Stimulated activated CD4-positive, alpha-beta T cell treated with anti-CD3 and anti-CD28 coated beads, Interleukin-1b, Interleukin-23, amount 100 ng/mL, for 24 hours (primary cell): ENCODE results near the gene TSKU.

Experiments used
- DNase-seq, 4 experiments: peaks; one replicate each; pipeline ENCODE4 v3.0.0-alpha.2; 2020; ENCODE audit warnings: low read depth in 4 of 4, low spot score in 1 of 4

The TSKU gene

DNA sequence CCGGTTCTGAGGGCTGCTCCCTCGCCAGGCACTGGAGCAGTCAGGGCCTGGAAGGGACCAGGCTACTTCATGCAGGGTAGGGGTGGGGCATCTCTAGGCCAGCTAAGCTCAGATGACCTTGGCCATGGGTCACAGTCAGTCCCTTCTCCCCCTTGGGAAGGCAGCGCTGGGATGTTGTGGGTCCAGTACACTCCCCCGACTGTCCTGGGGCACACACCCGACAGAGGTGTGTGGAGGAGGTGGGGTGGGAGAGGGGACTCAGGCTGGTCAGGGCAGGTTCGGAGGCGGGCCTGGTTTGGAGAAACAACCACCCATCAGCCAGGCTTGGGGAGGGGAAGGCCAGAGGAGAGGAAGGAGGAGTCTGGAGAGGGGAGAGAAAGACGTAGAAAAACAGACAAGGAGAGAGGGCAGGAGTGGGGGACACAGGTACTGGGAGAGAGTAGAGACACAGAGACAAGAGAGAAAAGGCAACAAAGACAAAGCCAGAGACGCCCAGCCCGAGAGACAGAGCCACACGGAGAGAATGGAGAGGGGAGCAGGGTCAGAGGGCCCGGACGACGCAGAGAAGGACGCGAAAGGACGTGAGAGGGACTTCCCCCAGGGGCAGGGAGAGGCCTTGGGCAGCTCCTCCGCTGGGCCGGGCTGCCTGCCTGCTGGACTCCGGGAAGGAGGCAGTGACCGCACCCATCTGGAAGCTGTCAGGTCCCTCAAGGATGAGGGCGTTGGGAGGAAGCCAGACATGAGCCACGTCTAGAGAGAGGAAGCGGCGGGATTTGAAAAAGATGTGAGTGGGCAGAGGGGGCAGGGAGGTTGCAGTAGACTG, 30.6 kb upstream of the TSKU start:
- DNase-seq = no peak

DNA sequence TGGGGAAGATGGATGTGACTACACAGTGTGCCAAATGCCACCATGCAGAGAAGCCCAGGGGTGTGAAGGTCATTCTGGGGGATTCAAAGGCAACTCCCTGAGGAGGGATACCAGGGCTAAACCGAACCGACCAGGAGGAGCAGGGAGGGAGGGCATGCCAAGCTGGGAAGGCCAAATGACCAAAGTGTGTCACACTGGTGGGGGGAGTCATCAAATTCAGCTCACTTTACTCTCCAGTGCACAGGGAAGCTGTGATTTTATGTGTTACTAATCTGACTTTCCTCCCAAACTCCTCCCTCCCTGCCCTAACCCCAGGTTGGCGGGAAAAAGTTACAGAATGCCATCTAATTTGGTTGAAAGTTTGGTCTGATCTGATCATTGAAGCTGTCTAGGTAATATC, 29.7 kb upstream of the TSKU start:
- no peak for DNase-seq

DNA sequence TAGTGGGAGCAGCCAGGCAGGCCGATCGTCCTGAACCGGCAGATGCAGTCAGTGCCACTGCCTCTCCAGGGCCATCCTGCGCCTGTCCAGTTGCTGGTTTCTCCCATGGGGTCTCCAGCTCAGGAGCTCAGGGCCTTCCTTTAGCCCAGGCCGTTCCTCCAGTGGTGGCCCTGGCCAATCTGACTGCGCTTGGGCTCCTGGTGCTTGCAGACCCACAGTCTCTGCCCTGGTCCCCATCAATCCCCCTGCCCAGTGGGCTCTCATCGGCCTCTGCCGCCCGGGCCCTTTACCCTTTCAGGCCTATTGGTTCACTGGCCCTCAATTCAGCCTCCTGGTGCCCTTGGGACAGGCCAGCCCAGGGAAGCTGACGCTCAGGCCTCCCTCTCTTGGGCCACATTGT, 29.2 kb upstream of the TSKU start:
- DNase-seq = no peak

DNA sequence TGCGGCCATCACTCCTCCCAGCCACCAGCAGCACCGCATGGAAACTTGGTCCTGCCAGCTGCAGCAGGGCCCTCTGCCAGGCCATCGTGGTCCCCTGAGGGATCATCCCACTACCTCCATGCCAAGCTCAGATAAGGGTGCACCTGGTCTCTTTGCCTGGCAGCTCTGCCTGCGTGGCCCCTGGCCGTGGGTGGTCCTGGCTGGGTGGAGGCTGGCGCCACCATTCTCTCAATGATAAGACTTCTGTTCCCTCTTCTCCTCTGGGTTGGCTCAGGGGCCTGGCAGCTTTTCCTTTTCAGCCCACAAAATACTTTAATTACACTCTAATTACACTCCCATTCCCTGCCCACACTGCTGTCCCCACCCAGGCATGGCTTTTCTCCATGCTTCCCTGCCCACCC, 26.8 kb upstream of the TSKU start:
- no peak for DNase-seq

DNA sequence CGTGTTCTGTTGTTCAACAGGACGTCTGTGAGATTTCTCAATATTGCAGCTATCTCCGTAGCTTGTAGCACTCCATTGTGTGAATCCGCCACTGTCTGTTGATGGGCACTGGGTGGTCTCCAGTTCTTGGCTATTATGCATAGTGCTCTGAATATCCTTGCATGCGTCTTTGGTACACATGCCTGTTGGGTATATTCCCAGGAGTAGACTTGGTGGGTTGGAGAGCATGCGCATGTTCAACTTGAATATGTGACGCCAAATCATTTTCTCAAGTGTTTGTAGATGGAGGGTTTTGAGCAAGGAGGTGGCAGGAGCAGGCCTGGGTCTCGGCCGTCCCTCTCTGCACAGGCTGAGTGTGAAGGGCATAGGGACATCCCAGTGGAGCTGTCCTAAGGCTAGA, 24.8 kb upstream of the TSKU start:
- DNase-seq = no peak

DNA sequence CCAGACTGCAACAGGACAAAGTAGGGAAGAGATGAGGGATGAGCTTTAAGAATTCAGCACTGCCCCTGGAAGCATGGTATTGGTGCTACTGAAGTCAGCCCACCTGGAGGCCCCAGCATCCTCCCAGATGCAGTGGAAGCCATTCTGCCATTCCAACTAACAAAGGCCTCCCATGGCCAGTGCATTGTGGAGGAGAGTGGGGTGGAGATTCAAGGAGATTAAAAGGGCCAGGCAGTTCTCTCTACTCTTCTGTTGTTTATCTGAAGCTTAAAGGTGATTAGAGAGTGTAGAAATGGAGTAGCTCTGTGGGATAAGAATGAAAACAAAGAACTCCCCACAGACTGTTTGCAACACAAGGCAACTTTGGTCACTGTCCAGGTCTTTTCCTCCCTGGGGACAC, 24.1 kb upstream of the TSKU start:
- no peak for DNase-seq

DNA sequence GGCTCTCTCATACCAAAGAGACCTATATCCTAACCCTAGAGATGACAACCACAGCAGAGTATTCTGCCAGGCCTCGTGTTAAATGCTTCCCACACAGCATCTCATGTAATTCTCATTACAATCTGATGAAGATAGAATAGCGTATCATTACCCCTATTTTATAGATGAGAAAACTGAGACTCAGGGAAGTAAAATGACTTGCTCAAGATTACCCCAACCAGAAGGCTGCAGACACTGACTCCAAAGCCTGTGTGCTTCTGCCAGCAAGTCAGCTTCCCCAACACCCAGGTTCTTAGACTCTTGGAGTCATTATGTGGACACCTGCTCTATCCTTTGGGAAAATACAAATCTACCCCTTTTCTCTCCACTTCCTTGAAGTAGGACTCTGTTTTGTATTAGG, 23.6 kb upstream of the TSKU start:
- no peak for DNase-seq

DNA sequence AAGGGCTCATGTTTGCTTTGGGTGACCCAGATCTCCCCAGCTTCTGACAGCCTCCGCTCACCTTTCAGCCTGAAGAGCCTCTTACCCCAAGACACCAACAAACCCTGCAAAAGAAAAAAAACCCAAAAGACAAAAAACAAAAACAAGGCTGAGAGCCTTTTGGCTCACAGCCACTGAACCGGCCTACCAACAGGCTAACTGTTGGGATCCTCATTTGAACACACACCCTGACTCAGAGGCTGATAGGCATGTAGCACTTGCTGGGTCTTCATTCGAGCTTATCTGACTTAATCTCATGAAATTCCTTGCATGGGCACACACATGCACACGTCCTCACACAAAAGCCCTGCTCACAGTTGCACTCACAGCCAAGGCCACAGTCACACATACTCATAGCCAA, 22.9 kb upstream of the TSKU start:
- no peak for DNase-seq

DNA sequence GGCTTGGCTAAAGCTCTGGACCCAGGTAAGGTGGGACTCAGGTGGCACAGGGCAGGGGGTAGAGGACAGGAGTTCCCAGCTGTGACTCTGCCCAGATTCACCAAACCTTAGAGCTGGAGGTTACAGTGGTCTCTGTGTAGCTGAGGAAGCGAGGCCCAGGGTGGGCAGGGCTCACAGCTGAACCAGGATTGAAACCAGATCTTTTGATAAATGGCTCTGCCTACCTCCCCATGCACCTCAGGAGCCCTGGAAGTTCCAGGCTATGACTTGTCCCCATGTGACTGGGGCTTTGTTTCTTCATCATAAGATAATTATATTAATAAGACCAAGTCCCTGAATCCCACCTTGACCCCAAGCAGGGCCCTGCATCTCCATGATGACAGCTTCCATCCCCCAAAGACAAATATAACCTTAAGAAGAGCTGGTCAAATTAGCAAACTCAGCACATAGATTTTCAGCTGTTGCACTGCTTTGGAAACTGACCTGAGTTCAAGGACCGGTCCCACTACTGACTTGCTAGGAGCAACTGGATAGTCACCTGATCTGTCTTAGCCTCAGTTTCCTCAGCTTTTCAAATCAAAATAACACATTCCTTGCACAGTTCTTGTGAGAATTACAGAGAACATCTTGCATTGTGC, 21.3 kb upstream of the TSKU start:
- DNase-seq = no peak

DNA sequence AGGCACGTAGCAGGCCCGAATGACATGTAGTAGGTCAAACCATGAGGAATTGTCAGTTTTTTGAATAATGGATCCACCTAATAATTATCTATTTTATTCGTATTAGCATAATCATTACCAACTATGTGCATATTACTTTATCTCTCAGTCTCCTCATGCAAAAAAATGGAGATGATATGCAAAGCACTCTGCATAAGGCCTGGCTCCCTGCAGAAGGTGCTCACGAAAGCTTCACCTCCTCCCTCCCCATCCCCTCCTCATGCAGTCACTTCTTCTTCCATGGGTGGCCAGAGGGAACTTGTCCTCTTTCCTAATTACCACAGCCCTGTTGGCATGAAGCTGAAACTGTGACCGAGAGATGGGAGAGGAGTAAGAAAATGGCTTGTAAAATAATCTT, 20.8 kb upstream of the TSKU start:
- DNase-seq = no peak

DNA sequence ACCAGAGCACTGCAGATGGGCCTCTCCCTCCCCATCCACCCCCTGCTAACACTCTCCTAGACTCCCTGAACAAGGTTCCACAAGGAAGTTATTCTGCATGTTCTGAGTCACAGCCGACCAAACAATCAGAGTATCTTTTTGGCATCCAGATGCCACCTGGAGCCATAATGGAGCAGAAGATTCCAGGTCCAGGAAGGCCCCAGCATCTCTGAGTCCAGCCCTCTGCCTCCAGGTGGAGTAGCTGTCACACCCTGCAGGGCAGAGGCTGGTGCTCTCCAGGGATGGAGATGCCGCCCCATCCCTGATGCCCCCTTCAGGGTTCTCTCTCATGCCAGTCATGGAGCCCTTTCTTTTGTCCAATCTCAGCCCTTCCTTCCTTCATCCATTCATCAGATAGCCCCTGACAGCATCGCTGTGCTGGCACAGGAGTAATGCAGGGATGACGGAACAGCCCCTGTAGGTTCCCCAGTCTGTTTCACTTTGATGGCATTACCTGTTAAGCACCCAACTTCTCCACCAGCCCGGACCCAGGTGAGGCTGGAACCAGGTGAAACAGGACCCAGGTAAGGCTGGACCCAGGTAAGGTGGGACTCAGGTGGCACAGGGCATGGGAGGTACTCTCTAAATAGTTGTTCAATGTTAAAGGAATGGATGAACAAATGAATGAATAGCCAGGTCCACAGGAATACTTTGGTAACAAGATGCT, 20.1 kb upstream of the TSKU start:
- no peak for DNase-seq

DNA sequence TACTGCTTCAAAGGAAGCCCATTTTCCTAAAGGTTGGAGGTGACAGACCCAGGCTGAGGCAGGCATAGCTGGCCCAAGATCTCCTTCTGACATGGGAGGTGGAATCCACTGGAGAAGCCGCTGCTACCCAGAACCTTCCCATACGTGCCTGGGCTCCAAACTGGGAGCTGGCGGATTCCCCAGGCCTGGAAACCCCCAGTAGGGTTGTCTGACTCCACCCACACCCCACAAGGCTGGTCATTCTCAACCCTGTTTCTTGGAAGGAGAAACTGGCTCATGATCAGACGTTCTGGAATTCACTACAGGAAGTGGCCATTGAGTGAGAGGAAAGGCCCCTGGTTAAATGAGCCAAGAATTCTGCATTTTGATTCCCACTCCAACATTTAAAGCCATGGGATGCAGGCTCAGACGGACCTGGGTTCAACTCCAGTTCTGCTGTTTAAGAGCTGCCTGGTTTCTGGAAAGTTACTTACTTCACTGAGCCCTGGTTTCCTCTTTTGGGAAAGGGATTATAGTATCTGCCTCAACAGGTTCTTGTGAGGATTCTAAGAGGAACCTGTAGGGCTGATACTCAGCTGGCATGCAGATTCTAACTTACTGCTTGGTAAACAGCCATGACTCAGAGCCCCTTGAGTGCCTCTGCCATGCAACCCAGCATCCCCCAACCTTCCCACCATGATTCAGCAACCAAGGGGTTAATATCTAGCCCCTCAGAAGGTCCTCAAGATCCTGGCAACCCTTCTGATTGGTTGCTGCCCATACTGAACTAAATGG, 19.4 kb upstream of the TSKU start:
- DNase-seq = no peak

DNA sequence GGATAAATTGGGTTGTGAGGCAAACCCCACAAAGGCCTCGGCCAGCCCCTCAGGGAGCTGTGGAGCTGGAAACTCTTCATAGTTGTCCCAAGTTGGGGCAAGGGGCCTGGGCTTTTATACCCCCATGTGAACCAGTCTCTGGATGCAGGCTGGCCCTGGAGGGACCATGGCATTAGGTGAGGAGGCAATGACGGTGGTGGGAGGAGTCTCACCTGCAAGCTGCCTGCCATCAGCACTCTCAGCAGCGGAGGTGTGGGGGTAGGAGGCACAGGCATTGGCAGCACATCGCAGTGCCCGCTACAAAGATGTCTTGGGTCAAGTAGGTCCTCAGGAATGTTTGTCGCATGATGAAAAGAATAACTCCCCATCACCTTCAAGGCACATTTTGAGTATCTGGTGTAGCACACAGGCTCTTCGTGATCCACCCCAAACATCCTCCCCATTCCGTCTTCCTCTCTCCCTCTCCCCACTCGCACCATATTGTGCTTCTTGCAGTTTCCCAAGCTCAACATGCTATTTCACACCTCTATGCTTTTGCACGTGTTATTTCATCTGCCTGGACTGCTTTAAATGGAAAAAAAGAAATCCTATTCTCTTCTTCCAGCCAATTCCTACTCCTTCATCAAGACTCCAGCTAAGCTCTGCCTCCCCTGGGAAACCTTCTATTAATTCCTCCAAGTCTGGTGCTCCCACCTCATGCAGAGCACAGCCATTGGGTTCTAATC, 18.1 kb upstream of the TSKU start:
- DNase-seq = no peak

DNA sequence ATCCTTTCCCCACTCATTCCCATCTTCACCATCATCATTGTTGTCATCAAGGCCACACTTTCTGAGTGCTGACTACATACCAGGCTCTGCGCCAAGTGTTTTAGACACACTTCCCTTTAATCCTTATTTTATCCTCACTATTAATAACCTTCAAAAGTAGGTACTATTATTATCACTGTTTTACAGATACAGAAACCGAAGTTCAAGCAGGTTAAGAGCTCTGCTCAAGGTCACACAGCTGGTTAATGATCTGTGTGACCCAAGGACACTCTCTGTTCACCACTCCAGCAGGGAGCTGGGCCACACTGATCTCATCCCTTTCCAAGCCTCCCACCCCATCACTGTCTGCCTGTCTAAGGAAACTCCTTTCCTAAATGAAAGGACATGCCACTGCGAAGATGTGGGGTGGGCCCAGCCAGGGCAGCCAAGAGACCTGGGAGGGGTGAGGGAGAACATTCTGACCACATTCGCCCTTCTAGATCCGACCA, 17.2 kb upstream of the TSKU start:
- no peak for DNase-seq

DNA sequence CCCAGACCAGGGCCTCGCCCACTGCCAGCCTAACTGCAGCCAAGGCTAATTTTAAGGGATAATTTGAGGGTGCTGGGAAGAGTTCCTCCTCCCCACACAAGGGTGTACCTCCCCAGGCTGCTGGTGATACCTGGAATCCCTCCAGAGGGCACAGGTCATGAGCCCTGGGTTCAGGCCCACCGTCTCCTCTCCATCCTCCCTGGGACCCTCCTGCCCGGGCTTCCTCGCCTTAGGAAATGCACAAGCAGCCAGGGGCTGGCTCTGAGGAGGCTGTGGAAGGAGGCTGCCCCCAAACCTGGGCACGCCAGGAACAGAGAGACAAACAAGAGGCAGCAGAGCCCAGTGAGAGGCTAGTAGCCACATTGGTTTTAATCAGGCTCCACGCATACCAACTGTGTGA, 16.6 kb upstream of the TSKU start:
- no peak for DNase-seq

DNA sequence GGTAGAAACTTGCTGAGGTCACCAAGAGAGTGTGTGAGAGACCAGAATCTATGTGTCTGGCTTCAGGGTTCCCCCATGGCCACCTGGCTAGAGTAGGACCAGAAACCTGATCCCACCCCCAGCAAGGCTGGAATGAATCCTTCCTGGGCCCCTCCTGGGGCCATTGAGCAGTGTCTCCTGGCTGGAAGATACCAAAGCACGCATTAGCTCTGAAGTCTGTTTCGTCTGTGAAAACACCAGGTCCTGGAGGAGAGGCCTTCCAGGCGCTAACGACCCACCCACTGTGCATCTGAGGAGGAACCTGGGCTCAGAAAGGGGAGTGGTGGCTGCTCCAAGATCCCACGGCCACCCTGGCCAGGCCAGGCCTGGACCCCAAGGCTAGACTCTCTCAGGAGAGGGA, 15.5 kb upstream of the TSKU start:
- no peak for DNase-seq

DNA sequence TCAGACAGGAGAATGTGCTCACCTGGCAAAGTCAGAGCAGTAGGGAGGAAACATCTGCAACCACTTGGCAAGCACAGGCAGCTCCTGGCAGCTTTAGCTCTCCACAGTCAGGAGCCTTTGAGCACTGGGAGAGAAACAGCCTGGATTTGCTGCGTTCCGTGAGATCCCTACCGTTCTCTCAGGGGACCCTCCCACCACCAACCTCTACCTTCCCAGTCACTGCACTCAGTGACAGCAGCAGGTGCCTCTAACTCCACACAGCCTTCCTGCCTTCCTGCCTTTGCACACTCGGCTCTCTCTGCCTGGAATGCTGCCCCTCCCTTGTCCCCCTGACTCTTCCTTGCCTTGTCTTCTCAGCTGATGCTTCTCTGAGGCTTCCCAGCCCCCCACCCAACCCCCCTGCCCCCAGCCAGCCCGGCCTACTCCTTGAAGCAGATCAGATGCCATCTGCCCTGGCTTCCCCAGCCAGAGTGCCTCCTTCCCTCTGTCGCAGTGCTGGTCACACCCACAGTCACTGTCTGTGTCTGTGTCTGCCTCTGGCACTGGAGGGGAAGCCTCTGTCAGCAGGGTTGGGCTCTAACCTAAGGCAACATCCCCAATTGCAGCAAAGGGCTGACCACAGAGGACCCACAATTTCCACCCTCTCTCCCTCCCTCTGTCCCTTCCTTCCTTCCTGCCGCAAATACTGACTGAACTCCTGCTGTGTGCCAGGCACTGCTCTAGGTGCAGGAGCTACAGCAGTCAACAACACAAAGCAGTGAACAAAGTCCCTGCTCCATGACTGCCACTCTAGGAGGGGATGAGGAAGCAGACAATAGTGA, 14.9 kb upstream of the TSKU start:
- DNase-seq = no peak

DNA sequence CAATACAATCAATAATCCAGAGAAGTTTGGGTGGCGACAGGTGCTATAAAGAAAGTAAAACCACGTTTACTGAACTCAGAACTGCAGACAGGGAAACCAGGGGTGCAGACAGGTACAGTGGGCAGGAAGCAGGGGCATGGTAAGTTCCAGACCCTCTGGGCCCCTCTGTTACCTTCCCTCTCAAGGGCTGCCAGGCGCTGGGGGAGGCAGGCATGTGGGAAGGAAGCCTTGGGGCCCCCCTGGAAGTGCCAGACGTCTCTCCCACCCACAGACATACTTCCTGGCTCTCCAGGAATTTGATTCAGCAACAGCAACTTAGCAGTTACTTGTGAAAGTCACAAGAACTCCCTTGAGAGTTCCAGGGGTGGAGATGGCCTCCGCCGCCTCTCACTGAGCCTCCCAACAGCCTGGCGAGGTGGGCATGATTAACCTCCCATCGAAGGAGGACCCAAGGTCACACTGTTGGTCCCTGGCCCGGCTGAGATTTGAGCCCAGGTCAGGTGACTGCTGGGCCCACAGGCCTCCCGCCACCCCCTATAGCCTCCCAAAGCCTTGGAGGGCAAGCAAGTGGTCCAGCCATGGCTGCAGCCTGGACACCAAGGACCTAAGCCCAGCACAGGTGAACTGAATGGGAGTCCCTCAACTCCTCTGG, 14.1 kb upstream of the TSKU start:
- no peak for DNase-seq
